GM23338 (cell line): ENCODE data around the gene PHYKPL. TPM values are rescaled to one million over a fixed set of nuclear protein-coding genes. Genes with fewer than 3 reads are reported as not detected.

Experiments used
- ATAC-seq: fragments of 200-7000 bp; cut with Tn5 transposase; 3 replicates; pipeline ENCODE4 v1.9.1; 2020
- DNase-seq: peaks from one replicate; pipeline ENCODE4 v3.0.0-alpha.2; 2015; ENCODE audit warnings: low spot score
- H2AFZ ChIP-seq: fragments of 200-600 bp; sonication (generic); 2 replicates; pipeline ENCODE4 v1.8.0; 2016; ENCODE audit warnings: antibody characterized with exemption, mild to moderate bottlenecking, moderate library complexity
- H3F3A ChIP-seq: fragments of 200-600 bp; sonication (generic); replicated peaks from 2 replicates; pipeline ENCODE4 v1.8.0; 2017; ENCODE audit warnings: antibody characterized with exemption, mixed run types, low read depth
- H3K27ac ChIP-seq: fragments of 200-600 bp; sonication (generic); 2 replicates; pipeline ENCODE4 v1.6.1; 2016; ENCODE audit warnings: low read depth
- H3K27me3 ChIP-seq: fragments of 200-600 bp; sonication (generic); 2 replicates; pipeline ENCODE4 v1.8.0; 2016; ENCODE audit warnings: mild to moderate bottlenecking, mixed run types, moderate library complexity; ENCODE audit not compliant: insufficient read depth
- H3K36me3 ChIP-seq: fragments of 200-600 bp; sonication (generic); 2 replicates; pipeline ENCODE4 v1.8.0; 2016; ENCODE audit warnings: mild to moderate bottlenecking; ENCODE audit not compliant: insufficient read depth
- H3K4me1 ChIP-seq: fragments of 200-600 bp; sonication (generic); 2 replicates; pipeline ENCODE4 v1.8.0; 2016; ENCODE audit warnings: mild to moderate bottlenecking, moderate library complexity; ENCODE audit not compliant: insufficient read depth
- H3K4me2 ChIP-seq: fragments of 200-600 bp; sonication (generic); 2 replicates; pipeline ENCODE4 v1.7.1; 2017; ENCODE audit warnings: mixed run types
- H3K4me3 ChIP-seq: fragments of 200-600 bp; sonication (generic); 2 replicates; pipeline ENCODE4 v1.6.1; 2016; ENCODE audit warnings: mixed run types
- H3K79me2 ChIP-seq: fragments of 200-600 bp; sonication (generic); replicated peaks from 2 replicates; pipeline ENCODE4 v1.8.0; 2017; ENCODE audit warnings: mild to moderate bottlenecking; ENCODE audit not compliant: insufficient read depth
- H3K9me2 ChIP-seq: fragments of 200-600 bp; sonication (generic); 2 replicates; pipeline ENCODE4 v1.8.0; 2017; ENCODE audit not compliant: insufficient read depth
- H4K20me1 ChIP-seq: fragments of 200-600 bp; sonication (generic); replicated peaks from 2 replicates; pipeline ENCODE4 v1.8.0; 2017; ENCODE audit warnings: mild to moderate bottlenecking; ENCODE audit not compliant: insufficient read depth
- H3K27ac Mint-ChIP-seq: 2 replicates; pipeline ENCODE4 v1.8.0; 2020; ENCODE audit warnings: inconsistent platforms, mild to moderate bottlenecking, moderate library complexity, mixed read lengths
- H3K27me3 Mint-ChIP-seq: 3 replicates; pipeline ENCODE4 v1.8.0; 2022; ENCODE audit warnings: low read depth, mild to moderate bottlenecking, moderate library complexity, mixed read lengths, inconsistent platforms; ENCODE audit not compliant: insufficient read depth, poor library complexity
- H3K36me3 Mint-ChIP-seq: 3 replicates; pipeline ENCODE4 v1.8.0; 2021; ENCODE audit warnings: low read depth, mild to moderate bottlenecking, inconsistent platforms, moderate library complexity, mixed read lengths
- H3K4me1 Mint-ChIP-seq: 3 replicates; pipeline ENCODE4 v1.8.0; 2020; ENCODE audit warnings: mild to moderate bottlenecking, inconsistent platforms, mixed read lengths
- H3K4me3 Mint-ChIP-seq: 3 replicates; pipeline ENCODE4 v1.8.0; 2021; ENCODE audit warnings: moderate library complexity, mild to moderate bottlenecking, inconsistent platforms, mixed read lengths
- H3K9me3 Mint-ChIP-seq: 3 replicates; pipeline ENCODE4 v1.8.0; 2020; ENCODE audit warnings: moderate library complexity, mild to moderate bottlenecking, inconsistent platforms, mixed read lengths
- CREB1 ChIP-seq: fragments of 250-450 bp; sonication (Bioruptor Pico); IDR thresholded peaks from 2 replicates; pipeline ENCODE4 v1.5.0; 2020; ENCODE audit warnings: low read depth, mild to moderate bottlenecking, moderate library complexity
- EZH2 ChIP-seq: fragments of 200-600 bp; sonication (generic); IDR thresholded peaks from one replicate; pipeline ENCODE4 v1.8.0; 2017; ENCODE audit warnings: antibody characterized with exemption, mild to moderate bottlenecking, low read depth; ENCODE audit not compliant: unreplicated experiment
- EZH2phosphoT487 ChIP-seq: fragments of 200-600 bp; sonication (generic); IDR thresholded peaks from one replicate; pipeline ENCODE4 v1.8.1; 2018; ENCODE audit warnings: antibody characterized with exemption; ENCODE audit not compliant: unreplicated experiment
- JUNB ChIP-seq: IDR thresholded peaks from one replicate; pipeline ENCODE4 v1.6.1; 2016; ENCODE audit warnings: antibody characterized with exemption; ENCODE audit not compliant: unreplicated experiment
- POLR2AphosphoS5 ChIP-seq: IDR thresholded peaks from 2 replicates; pipeline ENCODE4 v1.6.1; 2016; ENCODE audit warnings: antibody characterized with exemption, low read depth
- STAT1 ChIP-seq: IDR thresholded peaks from one replicate; pipeline ENCODE4 v1.6.1; 2016; ENCODE audit warnings: antibody characterized with exemption; ENCODE audit not compliant: unreplicated experiment
- ZNF331 ChIP-seq: fragments of 250-450 bp; sonication (Bioruptor Pico); IDR thresholded peaks from 2 replicates; pipeline ENCODE4 v1.5.0; 2020; ENCODE audit warnings: low read depth, mild to moderate bottlenecking, moderate library complexity
- ZNF462 ChIP-seq: fragments of 250-450 bp; sonication (Bioruptor Pico); IDR thresholded peaks from 2 replicates; pipeline ENCODE4 v1.5.0; 2020; ENCODE audit warnings: mild to moderate bottlenecking, moderate library complexity
- polyA plus RNA-seq: library from polyadenylated mRNA; unstranded; fragments of >200 nt; fragmentation: Nextera tagmentation; extraction: Ambion mirVana; gene quantifications from 2 replicates; pipeline ENCODE4 v1.2.1, GENCODE V29; 2016
- total RNA-seq: library from RNA; depleted of rRNA; stranded (reverse); fragments of >200 nt; shearing (Covaris generic); gene quantifications from 2 replicates; pipeline ENCODE4 v1.2.3, GENCODE V29; 2014
- TF ChIP-seq, protein P1 (sequence below): IDR thresholded peaks from one replicate; pipeline ENCODE4 v1.6.1; 2018; ENCODE audit warnings: antibody characterized with exemption; ENCODE audit not compliant: unreplicated experiment
- TF ChIP-seq, protein P2 (sequence below): IDR thresholded peaks from 2 replicates; pipeline ENCODE4 v1.6.1; 2016; ENCODE audit warnings: antibody characterized with exemption
- TF ChIP-seq, protein P3 (sequence below), 2 experiments: fragments of 200-600 bp in 1 of 2; sonication (generic) in 1 of 2; conservative IDR thresholded peaks; 2 replicates each; pipeline versions ENCODE4 v1.5.1 to v1.6.1; 2016 to 2017; ENCODE audit warnings: antibody characterized with exemption in 2 of 2, low read depth in 2 of 2, mild to moderate bottlenecking in 2 of 2, moderate library complexity in 1 of 2

The PHYKPL gene
- total and polyA plus RNA-seq, 2 experiments from 2014 or later: 15.9 to 20.8 TPM

- no peaks in the 10 kb centered on the region for H3F3A ChIP-seq
- DNase-seq (no peak), ATAC-seq (no peak)
- peaks cover 26% of the 10 kb centered on the region for H3K27me3 Mint-ChIP-seq
- H3K4me1 Mint-ChIP-seq: peaks cover 4% of the 10 kb centered on the region
- H3K27me3 ChIP-seq: no peaks in the 10 kb centered on the region
- H3K4me3 ChIP-seq: no peak overlapping the region
- no peaks in the 10 kb centered on the region for H4K20me1 ChIP-seq
- no peaks in the 10 kb centered on the region for H3K79me2 ChIP-seq
- no peak overlapping the region for H2AFZ ChIP-seq
- H3K36me3 Mint-ChIP-seq: no peaks in the 10 kb centered on the region; the same call in 2 of the 3 replicates
- TF ChIP-seq JUNB (no peak), EZH2 (no peak), ZNF331 (CRISPR knock-in tag) (no peak), CREB1 (no peak), POLR2AphosphoS5 (no peak), EZH2phosphoT487 (no peak), STAT1 (no peak), ZNF462 (CRISPR knock-in tag) (no peak)
- TF ChIP-seq, protein P1, sequence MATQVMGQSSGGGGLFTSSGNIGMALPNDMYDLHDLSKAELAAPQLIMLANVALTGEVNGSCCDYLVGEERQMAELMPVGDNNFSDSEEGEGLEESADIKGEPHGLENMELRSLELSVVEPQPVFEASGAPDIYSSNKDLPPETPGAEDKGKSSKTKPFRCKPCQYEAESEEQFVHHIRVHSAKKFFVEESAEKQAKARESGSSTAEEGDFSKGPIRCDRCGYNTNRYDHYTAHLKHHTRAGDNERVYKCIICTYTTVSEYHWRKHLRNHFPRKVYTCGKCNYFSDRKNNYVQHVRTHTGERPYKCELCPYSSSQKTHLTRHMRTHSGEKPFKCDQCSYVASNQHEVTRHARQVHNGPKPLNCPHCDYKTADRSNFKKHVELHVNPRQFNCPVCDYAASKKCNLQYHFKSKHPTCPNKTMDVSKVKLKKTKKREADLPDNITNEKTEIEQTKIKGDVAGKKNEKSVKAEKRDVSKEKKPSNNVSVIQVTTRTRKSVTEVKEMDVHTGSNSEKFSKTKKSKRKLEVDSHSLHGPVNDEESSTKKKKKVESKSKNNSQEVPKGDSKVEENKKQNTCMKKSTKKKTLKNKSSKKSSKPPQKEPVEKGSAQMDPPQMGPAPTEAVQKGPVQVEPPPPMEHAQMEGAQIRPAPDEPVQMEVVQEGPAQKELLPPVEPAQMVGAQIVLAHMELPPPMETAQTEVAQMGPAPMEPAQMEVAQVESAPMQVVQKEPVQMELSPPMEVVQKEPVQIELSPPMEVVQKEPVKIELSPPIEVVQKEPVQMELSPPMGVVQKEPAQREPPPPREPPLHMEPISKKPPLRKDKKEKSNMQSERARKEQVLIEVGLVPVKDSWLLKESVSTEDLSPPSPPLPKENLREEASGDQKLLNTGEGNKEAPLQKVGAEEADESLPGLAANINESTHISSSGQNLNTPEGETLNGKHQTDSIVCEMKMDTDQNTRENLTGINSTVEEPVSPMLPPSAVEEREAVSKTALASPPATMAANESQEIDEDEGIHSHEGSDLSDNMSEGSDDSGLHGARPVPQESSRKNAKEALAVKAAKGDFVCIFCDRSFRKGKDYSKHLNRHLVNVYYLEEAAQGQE: no peak
- TF ChIP-seq, protein P2, sequence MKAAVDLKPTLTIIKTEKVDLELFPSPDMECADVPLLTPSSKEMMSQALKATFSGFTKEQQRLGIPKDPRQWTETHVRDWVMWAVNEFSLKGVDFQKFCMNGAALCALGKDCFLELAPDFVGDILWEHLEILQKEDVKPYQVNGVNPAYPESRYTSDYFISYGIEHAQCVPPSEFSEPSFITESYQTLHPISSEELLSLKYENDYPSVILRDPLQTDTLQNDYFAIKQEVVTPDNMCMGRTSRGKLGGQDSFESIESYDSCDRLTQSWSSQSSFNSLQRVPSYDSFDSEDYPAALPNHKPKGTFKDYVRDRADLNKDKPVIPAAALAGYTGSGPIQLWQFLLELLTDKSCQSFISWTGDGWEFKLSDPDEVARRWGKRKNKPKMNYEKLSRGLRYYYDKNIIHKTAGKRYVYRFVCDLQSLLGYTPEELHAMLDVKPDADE: no peak
- TF ChIP-seq, protein P3, sequence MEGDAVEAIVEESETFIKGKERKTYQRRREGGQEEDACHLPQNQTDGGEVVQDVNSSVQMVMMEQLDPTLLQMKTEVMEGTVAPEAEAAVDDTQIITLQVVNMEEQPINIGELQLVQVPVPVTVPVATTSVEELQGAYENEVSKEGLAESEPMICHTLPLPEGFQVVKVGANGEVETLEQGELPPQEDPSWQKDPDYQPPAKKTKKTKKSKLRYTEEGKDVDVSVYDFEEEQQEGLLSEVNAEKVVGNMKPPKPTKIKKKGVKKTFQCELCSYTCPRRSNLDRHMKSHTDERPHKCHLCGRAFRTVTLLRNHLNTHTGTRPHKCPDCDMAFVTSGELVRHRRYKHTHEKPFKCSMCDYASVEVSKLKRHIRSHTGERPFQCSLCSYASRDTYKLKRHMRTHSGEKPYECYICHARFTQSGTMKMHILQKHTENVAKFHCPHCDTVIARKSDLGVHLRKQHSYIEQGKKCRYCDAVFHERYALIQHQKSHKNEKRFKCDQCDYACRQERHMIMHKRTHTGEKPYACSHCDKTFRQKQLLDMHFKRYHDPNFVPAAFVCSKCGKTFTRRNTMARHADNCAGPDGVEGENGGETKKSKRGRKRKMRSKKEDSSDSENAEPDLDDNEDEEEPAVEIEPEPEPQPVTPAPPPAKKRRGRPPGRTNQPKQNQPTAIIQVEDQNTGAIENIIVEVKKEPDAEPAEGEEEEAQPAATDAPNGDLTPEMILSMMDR (conservative IDR thresholded peaks at IDR 0.05; ENCODE audit: low read depth in 2 of 2): no peak
- H3K4me2 ChIP-seq: no peak overlapping the region
- H3K9me2 ChIP-seq: no peaks in the 10 kb centered on the region
- no peaks in the 10 kb centered on the region; the same call in 2 of the 3 replicates for H3K9me3 Mint-ChIP-seq
- H3K4me1 ChIP-seq: no peaks in the 10 kb centered on the region
- no peak overlapping the region for H3K4me3 Mint-ChIP-seq
- no peaks in the 10 kb centered on the region for H3K36me3 ChIP-seq
- H3K27ac ChIP-seq: no peak overlapping the region
- H3K27ac Mint-ChIP-seq: no peak overlapping the region
These were observed 42.4 kb upstream of the PHYKPL start for GRCh38 chr5:178274781-178275537.
